ENCODE results near the gene EHD1.

EHD1 gene

DNA sequence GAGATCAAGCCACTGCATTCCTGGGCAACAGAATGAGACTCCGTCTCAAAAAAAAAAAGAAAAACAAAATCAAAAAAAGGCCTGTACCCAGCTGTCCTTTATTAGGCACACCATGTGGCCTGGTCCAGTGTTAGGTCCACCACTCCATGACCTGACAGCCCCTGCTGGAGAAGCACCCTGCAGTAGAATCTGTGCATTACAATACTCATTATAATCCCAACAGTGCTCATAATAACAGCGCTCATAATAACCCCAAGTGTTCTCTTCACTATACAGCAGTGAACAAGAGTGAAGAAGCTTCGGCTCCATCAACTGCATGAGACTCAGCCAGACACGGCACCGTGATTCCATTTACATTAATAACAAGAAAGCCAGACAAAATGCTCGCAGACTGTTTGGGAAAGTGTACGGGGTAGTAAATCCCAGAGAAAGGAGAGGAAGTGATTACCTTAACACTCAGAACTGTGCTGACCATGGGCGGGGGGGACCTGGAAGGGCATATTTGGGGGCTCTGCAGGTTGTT is 8.9 kb upstream of the EHD1 start:
- DNase-seq (ENCODE audit: extremely low read depth, low read depth) = no peak
- TF ChIP-seq, protein P1, sequence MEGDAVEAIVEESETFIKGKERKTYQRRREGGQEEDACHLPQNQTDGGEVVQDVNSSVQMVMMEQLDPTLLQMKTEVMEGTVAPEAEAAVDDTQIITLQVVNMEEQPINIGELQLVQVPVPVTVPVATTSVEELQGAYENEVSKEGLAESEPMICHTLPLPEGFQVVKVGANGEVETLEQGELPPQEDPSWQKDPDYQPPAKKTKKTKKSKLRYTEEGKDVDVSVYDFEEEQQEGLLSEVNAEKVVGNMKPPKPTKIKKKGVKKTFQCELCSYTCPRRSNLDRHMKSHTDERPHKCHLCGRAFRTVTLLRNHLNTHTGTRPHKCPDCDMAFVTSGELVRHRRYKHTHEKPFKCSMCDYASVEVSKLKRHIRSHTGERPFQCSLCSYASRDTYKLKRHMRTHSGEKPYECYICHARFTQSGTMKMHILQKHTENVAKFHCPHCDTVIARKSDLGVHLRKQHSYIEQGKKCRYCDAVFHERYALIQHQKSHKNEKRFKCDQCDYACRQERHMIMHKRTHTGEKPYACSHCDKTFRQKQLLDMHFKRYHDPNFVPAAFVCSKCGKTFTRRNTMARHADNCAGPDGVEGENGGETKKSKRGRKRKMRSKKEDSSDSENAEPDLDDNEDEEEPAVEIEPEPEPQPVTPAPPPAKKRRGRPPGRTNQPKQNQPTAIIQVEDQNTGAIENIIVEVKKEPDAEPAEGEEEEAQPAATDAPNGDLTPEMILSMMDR (IDR thresholded peaks at IDR 0.05; ENCODE audit: low read depth, low read length, missing control alignments) = no peak
- no peak overlapping the region for H3K4me3 ChIP-seq (replicated peaks; ENCODE audit: low read depth, low read length)

DNA sequence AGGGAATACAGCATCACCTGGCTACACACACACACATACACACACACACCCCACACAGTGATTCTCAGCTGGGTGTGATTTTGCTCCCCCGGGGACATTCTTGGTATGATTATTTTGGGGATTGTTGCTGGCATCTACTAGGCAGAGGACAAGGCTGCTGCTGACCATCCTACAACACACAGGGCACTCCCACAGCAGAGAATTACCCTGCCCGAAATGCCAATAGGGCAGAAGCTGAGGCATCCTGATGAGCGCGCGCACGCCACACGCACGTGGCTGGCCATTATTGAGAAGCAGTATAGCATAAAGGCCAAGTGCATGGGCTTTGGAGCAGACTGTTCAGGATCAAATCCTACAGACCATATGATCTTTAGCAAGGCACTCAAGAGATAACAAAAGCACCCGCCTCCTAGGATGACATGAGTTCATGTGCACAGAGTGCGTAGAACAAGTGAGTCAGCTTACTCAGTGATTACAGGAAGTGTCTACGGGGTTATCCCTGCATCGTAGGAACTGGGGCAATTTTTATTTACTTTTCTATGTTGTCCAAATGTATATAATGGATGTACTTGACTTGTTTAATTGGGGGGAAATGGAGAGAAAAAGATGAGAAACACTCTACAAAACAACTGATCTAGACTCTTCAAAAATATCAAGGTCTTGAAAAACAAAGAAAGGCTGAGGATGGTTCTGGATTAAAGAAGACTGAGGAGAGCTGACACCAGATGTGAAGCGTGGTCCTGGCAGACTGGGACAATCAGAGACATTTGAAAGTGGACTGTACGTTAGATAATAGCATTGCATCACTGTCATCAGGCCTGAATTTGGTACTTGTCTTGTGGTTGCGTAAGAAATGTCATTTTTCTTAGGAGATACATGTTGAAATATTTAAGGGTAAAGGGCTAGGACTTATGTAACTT is 7.2 kb upstream of the EHD1 start:
- H3K4me3 ChIP-seq (replicated peaks; ENCODE audit: low read depth, low read length) = no peak overlapping the region
- no peak for DNase-seq (ENCODE audit: extremely low read depth, low read depth)
- TF ChIP-seq, protein P1 (IDR thresholded peaks at IDR 0.05; ENCODE audit: low read depth, low read length, missing control alignments) = no peak

DNA sequence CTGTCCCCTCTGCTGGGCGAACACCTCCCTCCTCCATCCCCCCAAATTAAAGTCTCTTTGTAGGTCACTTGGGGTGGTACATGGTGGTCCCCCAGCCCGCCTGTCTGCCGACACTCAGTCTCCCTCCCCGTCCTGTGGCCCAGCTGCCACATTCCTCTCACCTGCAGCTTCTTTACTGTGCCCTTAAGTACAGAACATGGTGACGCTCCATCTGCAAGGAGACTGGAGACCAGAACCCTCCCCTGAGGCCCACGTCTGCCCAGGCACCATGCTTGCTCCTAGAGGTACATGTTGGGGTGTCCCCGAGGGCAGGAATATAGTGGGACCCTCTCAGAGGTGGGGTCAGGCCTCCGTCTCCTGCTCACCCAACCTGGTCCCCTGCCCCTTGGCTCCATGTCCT is 5.6 kb upstream of the EHD1 start:
- TF ChIP-seq, protein P1 (IDR thresholded peaks at IDR 0.05; ENCODE audit: low read depth, low read length, missing control alignments) = no peak
- H3K4me3 ChIP-seq (replicated peaks; ENCODE audit: low read depth, low read length) = no peak overlapping the region
- DNase-seq (ENCODE audit: extremely low read depth, low read depth) = no peak

DNA sequence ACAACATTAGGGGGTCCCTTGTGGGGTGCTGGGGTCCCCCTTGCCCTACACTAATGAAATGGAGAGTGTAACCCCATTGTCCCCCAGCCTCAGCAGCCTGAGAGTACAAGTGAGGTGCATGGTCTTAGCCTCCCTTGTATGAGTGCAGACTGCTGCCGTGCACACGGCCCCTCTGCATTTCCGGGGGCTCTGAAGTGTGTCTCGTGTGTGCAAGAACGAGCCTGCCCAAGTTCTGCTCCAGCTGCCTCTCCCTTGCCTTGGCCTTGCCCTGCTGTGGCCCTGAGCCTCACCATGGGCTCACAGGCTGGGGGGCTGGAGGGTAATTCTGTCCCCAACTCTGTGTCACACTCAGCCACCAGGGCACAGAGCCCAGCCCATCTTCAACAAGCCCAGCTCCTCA is 5.2 kb upstream of the EHD1 start:
- no peak for DNase-seq (ENCODE audit: extremely low read depth, low read depth)
- TF ChIP-seq, protein P1 (IDR thresholded peaks at IDR 0.05; ENCODE audit: low read depth, low read length, missing control alignments) = no peak
- no peak overlapping the region for H3K4me3 ChIP-seq (replicated peaks; ENCODE audit: low read depth, low read length)

DNA sequence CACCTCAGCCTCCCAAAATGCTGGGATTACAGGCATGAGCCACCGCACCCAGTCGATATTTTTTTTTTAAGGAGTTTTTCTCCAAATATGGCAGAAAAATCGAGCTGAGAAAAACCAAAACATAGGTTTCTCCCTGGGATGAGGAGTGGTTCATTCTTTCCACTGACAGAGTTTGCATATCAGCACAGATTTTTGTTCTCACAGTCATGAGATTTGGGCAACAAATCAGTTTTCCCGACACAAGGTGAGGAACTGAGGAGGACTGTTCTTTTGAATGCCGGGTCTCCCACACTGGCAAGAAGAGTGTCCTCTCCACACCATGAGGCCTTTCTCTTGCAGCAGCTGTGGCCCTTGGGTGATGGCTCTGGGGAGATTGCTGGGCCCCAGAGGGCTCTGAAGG is 3.8 kb upstream of the EHD1 start:
- DNase-seq (ENCODE audit: extremely low read depth, low read depth) = no peak
- H3K4me3 ChIP-seq (replicated peaks; ENCODE audit: low read depth, low read length) = no peak overlapping the region
- TF ChIP-seq, protein P1 (IDR thresholded peaks at IDR 0.05; ENCODE audit: low read depth, low read length, missing control alignments) = no peak

DNA sequence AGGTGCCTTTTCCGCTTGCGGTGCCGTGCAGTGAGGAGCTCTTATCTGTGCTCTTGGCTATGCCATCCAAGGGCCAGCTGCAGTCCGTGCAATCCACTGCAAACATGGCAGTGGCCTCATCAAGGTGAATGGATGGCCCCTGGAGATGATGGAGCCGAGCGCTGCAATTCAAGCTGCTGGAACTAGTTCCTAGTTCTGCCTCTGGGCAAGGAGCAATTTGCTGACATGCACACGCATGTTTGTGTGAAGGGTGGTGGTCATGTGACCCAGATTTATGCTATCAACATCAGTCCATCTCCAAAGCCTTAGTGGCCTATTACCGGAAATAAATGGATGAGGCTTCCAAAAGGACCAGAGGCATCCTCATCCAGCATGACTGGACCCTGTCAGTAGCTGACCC is 3.1 kb upstream of the EHD1 start:
- no peak for DNase-seq (ENCODE audit: extremely low read depth, low read depth)
- no peak overlapping the region for H3K4me3 ChIP-seq (replicated peaks; ENCODE audit: low read depth, low read length)
- TF ChIP-seq, protein P1 (IDR thresholded peaks at IDR 0.05; ENCODE audit: low read depth, low read length, missing control alignments) = no peak

Measured in HFF-Myc (cell line).